Dedifferentiated amniotic fluid mesenchymal stem cell (primary cell): ENCODE results near the gene MYH3.

Experiments
- DNase-seq: peaks from one replicate; pipeline ENCODE4 v3.0.0-alpha.2; 2016; ENCODE audit errors: extremely low spot score

Gene MYH3

DNA sequence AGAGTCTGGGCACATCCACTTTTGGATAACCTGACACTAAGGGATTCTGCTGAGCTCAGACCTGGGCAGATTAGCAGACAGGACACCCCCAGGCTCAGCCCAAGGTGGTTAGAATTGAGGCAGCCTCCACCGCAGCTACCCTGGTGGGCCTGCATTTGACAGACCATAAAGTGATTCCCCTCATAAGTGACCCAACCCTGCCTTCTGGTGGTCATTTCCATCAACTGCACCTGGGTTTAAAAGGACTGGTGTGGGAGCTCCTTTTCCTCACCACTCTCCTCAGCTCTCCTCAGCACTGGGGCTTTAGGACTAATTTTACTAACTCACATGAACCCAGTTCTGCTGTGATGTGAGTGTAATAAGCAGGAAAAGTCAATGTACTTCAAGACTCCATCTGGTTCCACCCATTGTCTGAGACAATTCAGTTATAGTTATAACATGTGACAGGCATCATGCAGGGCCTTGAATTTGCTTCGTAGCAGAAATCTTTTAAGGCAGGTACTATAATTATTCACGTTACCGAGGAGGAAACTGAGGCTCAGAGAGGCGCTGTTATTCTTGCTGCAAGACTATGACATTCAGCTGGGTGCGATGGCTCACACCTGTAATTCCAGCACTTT, 42.5 kb downstream of the MYH3 start:
- DNase-seq = peak; percentile 50

DNA sequence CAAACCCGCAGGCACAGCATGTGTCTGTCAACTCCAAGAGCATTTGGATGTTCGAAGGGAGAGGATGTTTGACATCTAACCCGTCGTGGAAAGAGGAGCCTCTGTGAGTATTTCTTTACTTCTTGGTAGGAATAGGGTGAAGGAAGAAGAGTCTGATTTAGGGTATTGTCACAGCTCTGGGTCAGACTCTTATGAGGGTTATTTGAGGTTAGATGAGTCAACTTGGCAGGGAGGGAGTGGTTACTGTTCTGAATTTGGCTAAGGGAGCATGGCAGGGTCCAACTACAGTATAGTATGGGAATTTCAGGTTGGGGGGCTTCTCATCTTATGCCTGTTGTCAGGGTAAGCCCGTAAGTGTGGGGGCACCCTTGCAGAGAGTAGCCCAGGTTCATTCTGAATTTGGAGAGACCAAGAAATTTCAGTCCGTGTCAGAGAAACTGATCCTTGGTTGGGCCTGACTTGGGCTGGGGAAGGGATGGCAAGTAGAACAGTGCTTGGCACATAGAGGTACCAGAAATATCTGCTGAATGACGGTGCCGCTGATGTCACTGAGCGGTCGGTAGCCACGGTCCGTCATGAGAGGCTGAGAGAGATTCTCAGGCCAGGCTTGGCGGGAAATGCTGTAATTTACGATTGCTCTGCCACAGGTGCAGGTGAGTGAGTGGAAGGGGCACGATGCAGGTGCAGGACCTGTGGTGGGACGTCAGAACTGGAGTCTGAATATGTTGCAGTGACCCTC, 43.2 kb downstream of the MYH3 start:
- peak; percentile 17 for DNase-seq

DNA sequence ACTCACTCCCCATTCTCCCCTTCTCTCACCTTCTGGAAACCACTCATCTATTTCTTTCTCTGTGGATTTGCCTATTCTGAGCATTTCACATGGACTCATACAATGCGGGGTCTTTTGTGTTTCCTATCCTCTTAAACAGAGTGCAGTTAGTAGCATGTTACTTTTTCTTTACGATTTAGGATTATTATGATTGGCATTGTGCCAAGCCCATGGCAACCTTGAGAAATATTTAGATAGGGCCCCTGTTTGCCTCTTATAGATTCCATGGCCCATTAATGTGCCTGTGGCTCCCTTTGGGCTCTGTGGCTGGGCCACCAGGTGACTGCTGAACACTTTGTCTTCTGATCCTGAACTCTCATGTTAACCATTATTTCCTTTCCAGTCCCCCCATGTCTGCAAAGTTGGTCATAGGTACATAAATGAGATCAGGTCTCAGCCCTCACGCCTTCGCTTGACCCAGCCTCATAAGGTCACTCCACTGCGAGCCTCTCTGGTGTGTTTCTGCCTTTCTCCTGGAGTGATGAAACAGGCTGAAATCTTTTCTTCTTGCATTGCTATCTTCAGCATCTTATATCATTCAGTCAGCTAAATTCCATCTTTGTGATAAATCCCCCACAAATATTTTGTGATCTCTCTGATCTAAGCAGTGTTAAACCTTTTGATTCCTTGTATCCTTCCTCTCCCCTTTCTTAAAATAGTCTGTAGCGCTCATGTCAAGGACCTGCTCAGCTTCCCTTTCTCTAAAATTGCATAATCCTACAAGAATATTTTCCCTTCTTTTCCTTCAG, 44.0 kb downstream of the MYH3 start:
- DNase-seq = peak; percentile 76

DNA sequence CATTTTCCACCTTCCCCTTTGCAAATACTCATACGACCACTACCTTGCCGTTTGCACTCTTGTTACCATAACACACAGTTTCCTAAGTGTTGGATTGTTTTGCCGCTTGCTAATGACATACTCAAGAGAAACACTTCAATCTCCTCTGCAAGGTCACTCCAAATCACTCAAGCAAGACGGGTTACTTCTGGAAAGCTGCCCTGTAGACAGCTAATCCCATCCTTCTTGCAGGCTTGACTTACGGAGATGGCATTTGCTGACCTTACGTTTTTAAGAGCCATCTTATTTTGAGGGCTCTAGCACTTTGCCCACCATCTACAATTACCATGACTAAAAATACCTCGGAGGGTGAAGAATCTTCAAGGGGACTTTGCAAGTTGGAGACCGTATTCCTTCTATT, 46.2 kb downstream of the MYH3 start:
- DNase-seq = no peak

DNA sequence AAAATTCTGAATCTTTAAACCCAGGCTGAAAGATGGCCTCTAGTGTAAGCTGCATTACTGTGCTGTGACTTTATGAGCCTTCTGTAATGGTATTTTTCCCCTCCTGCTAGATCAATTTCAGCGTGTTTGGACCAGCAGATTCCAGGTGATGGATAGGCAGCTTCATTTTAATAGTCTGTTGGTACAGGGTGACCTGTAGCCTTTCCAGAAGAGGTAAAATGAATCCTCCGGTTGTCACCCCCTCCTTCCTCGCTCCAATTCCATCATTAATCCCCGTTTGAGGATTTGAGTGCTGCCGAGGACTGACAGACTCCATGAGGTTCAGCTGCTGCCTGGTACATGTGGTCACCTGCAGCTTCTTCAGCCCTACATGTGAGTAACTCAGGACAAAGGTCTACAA, 48.9 kb downstream of the MYH3 start:
- no peak for DNase-seq

DNA sequence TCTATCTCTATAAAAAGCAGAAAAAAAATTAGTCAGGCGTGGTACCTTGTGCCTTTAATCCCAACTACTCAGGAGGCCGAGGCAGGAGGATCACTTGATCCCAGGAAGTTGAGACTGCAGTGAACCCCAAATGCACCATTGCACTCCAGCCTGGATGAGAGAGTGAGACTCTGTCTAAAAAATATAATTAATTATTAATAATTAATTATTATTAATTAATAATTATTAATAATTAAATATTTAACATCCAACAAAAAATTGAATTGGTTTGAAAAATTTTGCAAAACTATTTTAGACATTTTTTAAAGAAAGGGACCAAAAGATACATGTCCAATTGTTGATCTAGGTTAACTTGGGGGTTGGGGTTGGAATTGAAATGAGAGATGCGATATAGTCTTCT, 51.0 kb downstream of the MYH3 start:
- no peak for DNase-seq

DNA sequence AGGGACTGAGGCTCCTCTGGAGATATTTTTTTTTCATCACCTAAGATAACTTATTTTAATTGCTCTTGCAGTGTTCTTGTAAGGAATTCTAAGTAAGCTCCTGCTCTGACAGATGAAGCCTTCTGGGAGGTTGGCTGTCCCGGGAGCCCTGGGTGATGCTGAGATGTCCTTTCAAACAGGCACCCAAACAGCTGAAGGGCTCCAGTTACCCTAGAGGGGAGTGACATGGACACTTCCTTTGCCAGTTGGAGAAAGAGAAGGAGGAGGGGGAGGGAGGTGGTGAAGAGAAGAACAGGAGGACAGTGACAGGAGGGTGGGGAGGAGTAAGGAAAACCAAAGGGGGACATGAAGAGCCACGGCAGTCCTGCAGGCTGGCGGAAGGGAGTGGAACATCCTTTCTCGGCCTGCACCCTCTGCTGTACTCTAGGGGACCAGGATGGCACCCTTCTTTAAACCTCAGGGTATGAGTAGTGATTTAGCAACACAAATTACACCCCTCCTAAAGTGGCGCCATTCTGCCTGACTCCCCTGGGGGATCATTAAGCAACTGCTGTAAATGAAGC, 51.8 kb downstream of the MYH3 start:
- DNase-seq = no peak

DNA sequence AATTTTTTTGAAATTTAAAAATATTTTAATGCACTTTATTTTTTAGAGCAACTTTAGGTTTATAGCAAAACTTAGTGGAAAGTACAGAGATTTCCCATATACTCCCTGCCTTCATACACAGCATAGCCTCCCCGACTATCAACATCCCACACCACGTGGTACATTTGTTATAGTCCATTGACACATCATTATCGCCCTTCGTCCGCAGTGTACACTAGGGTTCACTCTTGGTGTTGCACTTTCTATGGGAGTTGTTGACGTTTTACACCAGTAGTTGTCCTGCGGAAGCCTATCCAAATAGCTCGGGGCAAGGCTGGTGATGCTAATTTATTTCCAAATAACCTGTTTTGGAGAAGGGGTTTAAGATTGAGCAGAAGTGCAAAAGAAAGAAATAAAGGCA, 52.6 kb downstream of the MYH3 start:
- DNase-seq = no peak

DNA sequence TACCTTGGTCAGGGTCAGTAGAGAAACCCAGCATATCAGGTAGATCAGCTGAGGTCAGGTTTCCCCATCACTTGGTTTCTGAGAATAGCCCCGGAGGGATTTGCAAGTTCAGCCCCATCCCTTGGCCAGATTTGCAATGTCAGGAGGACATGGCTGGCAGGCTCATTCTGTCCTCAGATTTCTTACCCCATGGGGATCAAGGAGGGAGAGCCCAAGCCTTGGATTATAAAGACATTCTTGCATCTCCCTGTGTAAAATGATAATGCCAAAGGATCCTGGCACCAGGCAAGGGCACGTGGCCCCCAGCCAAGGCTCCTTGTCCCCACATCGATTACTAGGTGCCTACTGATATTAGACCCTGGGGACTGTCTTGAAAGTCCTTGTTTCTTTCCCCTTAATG, 53.2 kb downstream of the MYH3 start:
- no peak for DNase-seq

DNA sequence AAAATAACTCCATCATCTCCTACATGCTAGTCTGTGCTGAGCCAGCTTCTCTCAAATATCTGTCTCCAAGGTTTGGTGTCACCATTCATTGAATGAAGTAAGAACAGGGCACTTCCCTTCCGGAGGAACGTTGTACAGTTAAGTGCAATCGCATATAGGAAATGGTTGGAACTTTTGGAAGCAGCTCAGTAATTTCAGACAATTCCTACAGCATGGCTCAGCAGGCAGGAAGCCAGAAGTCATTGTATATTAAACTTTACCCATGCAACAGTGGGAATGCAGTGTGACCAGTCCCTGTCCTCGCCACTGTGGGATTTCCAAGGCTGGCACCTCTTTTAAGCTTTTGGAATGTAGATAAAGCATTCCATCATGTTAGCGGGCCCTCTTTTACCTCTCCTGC, 56.5 kb downstream of the MYH3 start:
- DNase-seq = no peak

DNA sequence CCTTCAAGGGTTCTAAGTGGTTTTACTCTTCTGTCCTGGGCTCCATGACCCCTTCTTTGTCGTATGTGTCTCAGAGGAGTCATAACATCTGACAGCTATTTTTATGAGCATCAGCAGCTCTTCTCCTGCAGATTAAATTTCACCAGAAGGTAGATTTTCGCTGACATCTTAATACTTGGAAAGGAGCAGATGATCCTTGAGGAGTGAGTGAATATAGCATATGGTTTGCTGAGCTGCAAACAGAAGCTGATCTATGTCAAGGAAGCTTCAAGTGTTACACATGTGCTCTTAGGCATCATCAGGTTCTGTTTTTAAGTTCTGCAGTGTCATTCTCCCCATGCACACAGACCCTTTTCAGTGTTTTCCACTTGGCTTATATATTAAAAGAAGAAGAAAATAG, 58.5 kb downstream of the MYH3 start:
- no peak for DNase-seq

DNA sequence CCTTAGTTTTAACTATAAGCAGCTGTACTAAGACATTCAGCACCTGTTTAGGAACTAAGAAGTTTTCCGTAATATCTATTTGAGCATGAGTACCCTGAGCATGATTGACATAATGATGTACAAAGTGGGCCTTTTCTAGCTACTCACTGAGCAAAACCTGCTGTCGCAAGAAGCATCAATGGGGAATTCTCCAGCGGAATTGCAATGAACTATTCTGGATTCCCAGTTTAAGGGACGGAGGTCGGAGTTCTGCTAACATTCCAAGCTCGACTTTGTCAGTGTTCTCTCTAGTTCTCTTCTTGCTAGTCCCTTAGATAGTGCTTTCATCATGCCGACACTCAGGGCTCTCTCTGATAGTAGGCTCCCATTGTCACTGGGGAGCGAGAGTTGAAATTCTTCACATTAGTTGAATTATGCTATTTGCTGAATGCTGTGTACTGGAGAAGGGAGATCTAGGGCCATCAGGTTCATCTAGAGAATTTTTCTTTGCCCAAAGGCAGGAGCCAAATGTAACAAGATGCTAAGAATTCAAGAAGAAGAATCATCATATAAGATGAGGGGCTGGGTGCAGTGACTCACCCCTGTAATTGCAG, 67.5 kb downstream of the MYH3 start:
- no peak for DNase-seq

DNA sequence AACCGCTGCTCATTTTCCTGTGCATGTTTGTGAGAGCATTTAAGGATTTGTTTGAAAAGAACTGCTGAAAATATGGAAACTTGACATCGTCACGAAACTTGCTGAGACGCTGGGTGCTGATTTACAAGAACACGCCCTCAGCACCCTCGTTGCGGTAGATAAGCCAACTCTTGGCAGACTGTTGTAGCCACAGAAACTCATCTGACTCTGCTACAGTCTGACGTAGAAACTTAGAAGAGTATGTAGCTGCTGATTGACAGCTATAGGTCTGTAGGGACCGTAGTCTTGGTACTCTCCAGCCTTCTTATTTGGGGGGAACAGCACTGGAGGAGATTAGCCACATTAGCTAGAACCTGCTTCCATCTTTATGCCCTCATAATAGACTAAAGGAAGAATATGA, 71.6 kb downstream of the MYH3 start:
- no peak for DNase-seq

DNA sequence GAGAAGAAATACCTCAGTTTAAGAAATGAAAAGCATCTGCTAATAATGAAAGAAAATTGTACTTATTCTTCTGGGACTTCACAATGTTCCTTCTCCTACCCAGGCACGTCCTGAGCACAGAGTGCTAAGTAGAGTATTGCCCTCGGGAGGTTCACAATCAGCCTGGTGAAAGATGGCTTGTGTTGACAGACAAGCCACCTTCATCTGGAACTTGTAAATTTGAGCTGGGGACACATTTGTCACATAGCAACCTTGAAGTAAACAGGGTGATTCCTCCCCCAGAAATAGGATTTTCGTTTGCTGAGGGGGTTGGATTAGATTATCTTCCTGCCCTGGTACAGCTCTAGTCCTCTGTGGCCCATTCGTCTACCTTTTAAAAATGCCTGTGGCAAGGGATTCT, 73.3 kb downstream of the MYH3 start:
- no peak for DNase-seq

DNA sequence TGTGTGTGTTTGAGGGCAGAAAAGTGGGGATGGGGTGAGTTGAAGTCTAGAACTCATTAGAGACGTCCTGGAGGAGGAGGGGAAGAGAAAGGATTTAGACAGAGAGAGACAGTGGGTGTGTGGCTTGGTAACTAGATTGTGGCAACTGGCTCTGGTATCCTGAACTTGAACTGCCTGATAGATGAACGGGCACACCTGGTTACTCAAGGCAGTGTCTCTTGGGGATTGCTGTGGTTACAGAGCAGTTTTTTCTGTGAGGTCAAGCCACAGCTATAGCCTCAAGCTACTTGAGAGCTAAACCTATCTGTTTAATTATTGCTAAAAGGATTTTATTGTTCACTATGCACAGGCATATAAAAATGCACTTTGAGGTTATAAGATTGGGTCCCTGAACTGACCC, 77.8 kb downstream of the MYH3 start:
- DNase-seq = no peak
